GM19025 (cell line): ENCODE data around the gene NDST4.

Experiments
- ATAC-seq: cut with Tn5 transposase; IDR thresholded peaks from one replicate; pipeline ENCODE4 v1.9.1; 2021; ENCODE audit warnings: mild to moderate bottlenecking, low read depth, moderate library complexity; ENCODE audit not compliant: unreplicated experiment

The NDST4 gene

GRCh38 chr4:114811564-114812301, 301.7 kb downstream of the NDST4 start:
- ATAC-seq, result no peak

GRCh38 chr4:114807759-114808404, 305.5 kb downstream of the NDST4 start:
- peak; percentile 95 for ATAC-seq

- no peak for ATAC-seq
These were observed 306.1 kb downstream of the NDST4 start for GRCh38 chr4:114807357-114807756.

- ATAC-seq, result no peak
These were observed 321.4 kb downstream of the NDST4 start for GRCh38 chr4:114791976-114792375.

- no peak for ATAC-seq
These were observed 327.9 kb downstream of the NDST4 start for GRCh38 chr4:114785570-114785969.

- no peak for ATAC-seq
These were observed 330.2 kb downstream of the NDST4 start for GRCh38 chr4:114783215-114783595.

- no peak for ATAC-seq
These were observed 330.8 kb downstream of the NDST4 start for GRCh38 chr4:114782415-114783214.

- ATAC-seq, result no peak
These were observed 333.2 kb downstream of the NDST4 start for GRCh38 chr4:114780205-114780604.
